GM12872 (cell line): Measurements from ENCODE around the gene ANO6.

Experiments used
- CTCF ChIP-seq: IDR thresholded peaks from 3 replicates; pipeline ENCODE4 v1.5.1; 2011; ENCODE audit warnings: low read depth, mild to moderate bottlenecking, low read length, moderate library complexity; ENCODE audit not compliant: insufficient read depth

Gene ANO6

DNA sequence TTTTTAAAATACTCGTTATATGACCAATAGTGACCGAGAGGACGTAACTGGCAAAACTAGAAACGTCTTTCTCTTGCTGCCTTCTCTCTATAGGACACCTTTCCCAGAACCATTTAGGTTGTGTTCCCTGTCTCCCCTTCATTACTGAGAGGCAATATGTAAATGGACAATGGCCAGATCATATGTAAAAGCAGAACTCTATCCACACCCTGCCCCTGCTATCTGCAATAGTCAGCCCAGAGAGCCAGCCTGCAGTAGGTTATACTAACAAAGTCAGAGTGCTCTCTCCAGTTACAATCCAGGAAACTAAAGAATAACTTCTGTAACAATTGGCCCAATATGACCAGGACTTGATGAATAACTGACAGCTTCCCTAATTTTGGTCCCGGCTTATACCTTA, 216.8 kb downstream of the ANO6 start:
- no peak for TF ChIP-seq CTCF

DNA sequence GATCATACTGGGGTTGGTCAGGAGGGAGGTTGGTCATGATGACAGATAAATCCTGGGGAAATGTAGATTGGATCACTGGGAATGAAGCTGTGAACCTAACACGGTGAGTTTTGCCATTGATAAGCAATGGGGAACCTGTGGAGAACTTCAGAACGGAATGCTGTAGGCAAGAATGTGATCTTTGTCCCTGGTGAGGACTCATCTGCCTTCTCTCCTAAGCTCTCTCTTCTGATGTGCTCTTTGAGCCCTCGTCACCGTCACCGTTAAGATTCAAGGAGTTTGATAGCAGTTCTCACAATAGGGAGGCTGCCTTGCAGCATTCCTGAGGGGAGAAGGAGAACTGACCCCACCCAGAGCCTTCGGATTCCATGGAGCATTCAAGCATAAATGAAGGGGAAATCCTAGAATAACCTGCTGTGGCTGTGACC, 217.6 kb downstream of the ANO6 start:
- no peak for TF ChIP-seq CTCF

GRCh38 chr12:45434094-45434493, 218.2 kb downstream of the ANO6 start:
- TF ChIP-seq CTCF: no peak

DNA sequence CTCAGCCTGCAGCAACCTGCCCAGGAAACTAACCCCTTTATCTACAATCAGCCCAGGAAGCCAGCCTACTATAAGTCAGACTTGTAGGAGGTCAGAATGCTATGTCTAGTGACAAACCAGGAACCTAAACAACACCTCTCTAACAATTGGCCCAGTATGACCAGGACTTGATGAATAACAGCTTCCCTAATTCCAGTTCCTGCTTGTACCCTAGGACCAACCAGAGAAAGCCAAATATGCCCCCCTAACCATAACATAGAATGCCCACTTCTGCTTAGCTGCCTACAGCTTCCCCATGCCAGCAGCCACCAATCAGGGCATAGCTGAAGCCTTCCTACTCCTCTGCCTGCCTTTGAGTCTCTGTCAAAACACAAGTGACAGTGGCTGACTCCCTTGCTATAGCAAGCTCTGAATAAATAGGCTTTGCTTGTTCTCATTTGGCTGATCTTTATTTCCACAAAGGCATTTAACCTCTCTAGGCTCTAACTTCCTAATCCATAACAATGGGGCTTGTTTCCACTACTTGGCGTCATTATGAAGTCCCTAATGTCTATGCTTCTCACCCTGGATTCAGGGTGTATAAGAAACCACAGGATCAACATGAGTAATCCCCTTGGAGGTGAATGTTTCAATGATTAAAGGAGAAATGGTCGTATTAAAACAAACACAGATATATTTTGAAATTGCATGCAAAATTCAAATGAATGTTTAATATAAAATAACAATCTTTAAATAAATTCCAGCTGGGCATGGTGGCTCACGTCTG, 220.2 kb downstream of the ANO6 start:
- no peak for TF ChIP-seq CTCF

GRCh38 chr12:45439039-45439438, 223.1 kb downstream of the ANO6 start:
- no peak for TF ChIP-seq CTCF

DNA sequence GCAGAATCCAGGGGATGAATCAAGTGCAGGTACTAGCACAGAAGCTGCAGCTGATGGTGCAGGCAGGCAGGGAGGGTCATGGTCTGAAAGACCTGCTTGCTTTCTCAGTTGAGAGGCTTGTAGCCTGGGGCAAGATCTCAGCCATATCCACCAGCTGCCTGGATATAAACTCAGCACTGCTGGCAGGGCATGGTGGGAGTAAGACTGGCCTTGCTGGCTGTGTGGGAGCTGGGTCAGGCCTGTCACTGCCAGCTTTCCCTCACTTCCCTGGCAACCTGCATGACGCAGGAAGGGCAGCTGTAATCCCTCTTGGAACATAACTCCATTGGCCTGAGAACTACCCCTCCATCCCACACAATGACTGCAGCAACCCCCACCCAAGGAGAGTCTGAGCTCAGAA, 230.1 kb downstream of the ANO6 start:
- no peak for TF ChIP-seq CTCF

- no peak for TF ChIP-seq CTCF
Measured at GRCh38 chr12:45458238-45458637, 242.3 kb downstream of the ANO6 start.
